GM13976 (cell line): ENCODE data around the gene ATXN1.

Experiments
- DNase-seq: peaks from one replicate; pipeline ENCODE4 v3.0.0; 2012; ENCODE audit warnings: low spot score
- in situ Hi-C: fragments of 300-500 bp; cut with MboI; formaldehyde crosslinking; loops from one replicate; pipeline ENCODE4 v1.12.0; 2022; ENCODE audit warnings: low sequenced_read_pairs, mixed read lengths, inconsistent platforms; ENCODE audit not compliant: unreplicated experiment
- TF ChIP-seq, protein P1 (sequence below): IDR thresholded peaks from 2 replicates; pipeline ENCODE4 v1.5.1; 2012; ENCODE audit warnings: borderline replicate concordance, mild to moderate bottlenecking; ENCODE audit not compliant: insufficient read depth; ENCODE audit errors: extremely low read depth, missing control alignments, control extremely low read depth

ATXN1 gene

DNA sequence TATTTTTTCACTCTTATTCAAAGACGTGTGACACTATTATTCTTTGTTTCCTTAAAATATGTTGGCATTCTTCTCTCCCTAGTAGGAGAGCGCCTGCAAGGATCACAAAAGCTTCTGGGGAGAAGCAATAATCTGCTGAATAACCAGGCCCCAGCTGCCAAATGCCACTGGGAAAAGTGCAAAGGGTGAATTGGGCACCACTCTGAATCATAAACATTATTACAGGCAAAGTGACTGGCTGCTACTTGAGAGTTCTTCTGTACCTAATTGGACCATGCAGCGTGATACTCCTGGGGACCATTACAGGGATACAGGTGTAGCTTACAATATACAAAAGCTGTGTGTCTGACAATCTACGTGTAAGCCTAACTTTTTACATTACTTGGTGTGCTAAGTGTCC is 152.8 kb downstream of the ATXN1 start:
- in situ Hi-C loops: no loop called here
- DNase-seq: no peak
- TF ChIP-seq, protein P1, sequence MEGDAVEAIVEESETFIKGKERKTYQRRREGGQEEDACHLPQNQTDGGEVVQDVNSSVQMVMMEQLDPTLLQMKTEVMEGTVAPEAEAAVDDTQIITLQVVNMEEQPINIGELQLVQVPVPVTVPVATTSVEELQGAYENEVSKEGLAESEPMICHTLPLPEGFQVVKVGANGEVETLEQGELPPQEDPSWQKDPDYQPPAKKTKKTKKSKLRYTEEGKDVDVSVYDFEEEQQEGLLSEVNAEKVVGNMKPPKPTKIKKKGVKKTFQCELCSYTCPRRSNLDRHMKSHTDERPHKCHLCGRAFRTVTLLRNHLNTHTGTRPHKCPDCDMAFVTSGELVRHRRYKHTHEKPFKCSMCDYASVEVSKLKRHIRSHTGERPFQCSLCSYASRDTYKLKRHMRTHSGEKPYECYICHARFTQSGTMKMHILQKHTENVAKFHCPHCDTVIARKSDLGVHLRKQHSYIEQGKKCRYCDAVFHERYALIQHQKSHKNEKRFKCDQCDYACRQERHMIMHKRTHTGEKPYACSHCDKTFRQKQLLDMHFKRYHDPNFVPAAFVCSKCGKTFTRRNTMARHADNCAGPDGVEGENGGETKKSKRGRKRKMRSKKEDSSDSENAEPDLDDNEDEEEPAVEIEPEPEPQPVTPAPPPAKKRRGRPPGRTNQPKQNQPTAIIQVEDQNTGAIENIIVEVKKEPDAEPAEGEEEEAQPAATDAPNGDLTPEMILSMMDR: no peak

DNA sequence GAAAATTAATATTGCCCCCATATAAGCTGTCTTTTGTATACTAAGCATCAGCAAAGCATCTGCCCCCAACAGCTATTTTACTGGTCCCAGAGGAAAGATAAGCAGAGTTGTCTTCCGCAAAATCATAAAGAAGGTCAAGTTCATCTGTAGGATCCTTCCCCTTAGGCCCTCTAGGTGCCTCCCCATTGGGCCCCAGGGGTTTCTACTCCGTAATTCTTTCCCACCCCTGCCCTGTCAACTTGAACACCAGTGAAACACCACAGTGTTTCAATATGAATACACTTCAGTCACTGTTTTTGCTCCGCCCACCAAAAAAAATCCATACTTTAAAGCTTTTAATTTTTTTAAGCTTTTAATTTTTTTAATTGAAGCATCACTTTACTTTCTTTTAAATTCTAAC is 159.2 kb downstream of the ATXN1 start:
- TF ChIP-seq, protein P1: no peak
- in situ Hi-C loops: no loop called here
- peak; percentile 82 for DNase-seq

DNA sequence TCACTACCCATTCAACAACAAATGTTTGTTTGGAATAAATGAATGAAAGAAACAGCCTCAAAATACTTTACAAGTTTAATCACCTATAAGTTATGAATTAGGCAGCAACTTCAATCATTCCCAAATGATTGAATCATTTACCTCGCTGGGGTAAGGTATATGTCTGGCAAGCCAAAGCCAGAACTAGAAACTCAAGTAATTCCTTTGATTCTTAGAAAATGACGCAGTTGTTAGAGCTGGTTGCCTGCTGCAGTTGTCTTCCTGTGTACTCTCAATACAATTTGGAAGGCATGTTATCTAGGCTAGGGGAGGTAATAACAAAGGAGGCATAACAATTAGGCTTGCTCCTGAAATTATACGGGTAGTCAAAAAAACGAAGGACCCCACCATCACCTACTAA is 160.6 kb downstream of the ATXN1 start:
- TF ChIP-seq, protein P1: no peak
- no peak for DNase-seq
- in situ Hi-C loops: no loop called here

DNA sequence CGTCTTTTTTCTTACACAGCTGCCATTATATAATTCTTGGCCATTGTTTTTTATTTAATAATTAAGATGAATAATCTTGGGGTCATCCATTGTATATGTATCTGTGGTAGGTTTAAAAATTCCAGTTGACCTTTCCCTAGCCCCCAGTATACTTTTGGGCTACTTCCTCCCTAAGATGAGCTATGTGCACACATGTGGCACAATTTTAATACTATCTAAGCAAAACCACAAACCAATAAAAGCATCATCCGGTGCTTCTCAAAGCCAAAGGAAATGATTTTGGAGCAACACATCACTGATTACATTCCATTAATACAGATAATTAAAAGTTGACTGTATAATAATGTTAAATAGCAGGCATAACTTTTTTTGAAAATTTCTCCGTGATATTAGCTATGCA is 161.2 kb downstream of the ATXN1 start:
- TF ChIP-seq, protein P1: no peak
- DNase-seq: no peak
- in situ Hi-C loops: no loop called here

DNA sequence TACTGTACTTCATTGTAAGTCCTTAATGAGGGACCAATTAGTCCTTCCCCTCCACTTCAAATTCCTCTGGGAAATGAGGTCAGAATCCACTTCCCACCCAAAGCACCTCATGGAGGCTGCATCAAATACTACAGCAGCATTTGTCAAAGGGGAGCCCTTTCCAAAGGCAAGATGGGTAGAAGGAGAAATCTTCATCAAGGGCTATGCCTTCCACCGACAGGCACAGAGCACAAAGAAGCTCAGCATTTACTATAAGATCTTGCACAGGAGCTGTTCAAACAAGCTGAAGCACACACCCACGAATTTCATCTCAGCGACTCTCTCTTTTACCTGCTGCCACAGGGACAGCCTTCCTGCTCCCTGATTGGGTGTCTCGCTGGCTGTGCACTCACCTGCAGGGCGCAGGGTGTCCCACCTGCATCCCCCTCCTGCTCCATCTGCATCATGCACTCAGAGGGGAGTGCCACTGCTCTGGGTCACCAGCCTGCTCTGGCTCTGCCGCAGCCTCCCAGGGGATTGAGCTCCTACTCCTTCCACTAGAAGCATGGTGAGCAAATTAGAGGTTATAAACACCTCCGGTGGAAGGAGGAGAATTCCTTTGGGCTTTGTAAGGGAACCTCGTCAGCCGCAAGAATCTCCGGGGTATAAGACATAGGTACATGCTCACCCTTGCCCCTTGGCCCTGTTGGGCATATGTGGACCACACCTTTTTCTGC is 164.5 kb downstream of the ATXN1 start:
- no peak for DNase-seq
- TF ChIP-seq, protein P1: no peak
- in situ Hi-C loops: no loop called here

DNA sequence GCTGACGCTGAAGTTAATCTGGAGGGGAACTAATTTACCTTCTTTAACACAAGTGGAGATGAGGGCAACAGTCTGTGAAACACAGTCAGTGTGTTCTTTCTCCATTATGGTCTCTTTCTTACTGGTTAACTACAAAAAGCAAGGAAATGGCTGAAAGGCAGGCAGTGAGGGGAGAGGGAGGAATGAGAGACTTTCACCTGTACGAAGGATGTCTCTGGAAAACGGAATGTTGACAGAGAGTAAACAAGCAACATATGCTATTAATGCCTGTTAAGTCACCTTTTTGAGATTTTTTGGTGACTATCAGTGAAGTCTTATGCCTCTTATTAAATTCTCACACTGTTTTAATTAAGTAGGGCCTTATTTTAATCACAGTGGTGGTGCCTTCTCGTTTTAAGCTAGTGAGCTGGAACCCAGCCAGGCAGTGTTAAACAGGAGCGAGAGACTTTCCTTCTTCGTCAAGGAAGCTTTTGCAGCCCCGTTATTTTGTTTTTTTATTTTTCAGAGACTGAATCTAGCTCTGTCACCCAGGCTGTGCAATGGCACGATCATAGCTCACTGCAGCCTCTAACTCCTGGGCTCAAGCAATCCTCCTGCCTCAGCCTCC is 165.6 kb downstream of the ATXN1 start:
- TF ChIP-seq, protein P1: no peak
- no peak for DNase-seq
- in situ Hi-C loops: no loop called here

DNA sequence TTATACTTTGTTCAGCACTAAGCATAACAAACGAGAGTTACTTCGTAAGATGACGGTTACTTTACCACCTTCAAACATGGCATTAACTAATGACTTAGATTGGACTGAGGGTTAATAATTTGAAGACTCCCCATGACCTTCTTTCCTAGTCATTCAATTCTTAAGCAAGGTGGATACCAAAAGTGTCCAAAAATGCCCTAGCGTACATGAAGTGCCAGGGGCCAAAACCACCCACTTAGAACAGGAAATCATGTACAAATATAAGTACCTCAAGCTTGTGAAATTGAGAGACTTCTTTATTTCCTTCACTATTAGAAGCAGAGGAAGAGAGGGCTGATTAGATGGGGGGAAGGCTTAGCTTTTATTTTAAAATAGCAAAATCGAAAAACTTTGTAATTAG is 166.4 kb downstream of the ATXN1 start:
- TF ChIP-seq, protein P1: no peak
- in situ Hi-C loops: no loop called here
- DNase-seq: no peak
